Activated CD8-positive, alpha-beta memory T cell treated with anti-CD3 and anti-CD28 coated beads, Interleukin-2, amount 50 U/mL, for 1 hour (primary cell): ENCODE data around the gene KLKB1.
"Not testable (repeated sequence)": the region's sequence is repeated elsewhere in the genome, so short reads cannot be mapped to it uniquely, and the experiment has no call there.

ENCODE experiments used
- DNase-seq: peaks from one replicate; pipeline ENCODE4 v3.0.0-alpha.2; 2020; ENCODE audit errors: extremely low read depth

KLKB1 gene

DNA sequence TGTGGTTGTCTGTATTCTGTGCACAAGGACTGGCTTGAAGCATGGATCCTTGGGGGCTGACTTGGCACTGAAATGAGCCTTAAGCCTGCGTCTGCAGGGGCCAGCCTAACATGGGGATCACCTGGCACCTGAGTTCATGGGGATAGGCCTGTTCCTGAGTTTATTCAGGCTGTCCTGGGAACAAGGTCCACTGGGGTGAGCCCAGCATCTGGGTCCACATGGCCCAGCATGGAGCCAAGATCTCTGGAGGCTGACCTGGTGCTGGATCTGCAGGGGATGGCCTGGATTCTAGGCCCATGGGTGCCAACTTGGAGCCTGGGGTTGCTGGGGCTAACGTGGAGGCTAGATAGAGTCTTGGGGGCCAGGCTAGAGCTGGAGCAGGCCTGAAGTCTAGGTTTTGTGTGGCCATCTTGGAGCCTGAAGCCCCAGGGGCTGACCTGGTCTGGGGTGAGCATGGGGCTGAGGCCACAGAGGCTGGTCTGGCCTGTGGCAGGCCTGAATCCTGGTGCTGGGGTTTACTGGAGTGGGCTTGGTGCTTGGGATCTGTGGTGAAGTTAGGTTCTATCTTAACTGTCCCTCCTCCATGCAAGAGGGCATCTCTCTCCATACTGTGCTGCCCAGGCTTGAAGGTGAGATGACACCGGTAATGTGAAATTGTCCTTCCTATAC, 652 bp upstream of the KLKB1 start:
- no peak for DNase-seq

DNA sequence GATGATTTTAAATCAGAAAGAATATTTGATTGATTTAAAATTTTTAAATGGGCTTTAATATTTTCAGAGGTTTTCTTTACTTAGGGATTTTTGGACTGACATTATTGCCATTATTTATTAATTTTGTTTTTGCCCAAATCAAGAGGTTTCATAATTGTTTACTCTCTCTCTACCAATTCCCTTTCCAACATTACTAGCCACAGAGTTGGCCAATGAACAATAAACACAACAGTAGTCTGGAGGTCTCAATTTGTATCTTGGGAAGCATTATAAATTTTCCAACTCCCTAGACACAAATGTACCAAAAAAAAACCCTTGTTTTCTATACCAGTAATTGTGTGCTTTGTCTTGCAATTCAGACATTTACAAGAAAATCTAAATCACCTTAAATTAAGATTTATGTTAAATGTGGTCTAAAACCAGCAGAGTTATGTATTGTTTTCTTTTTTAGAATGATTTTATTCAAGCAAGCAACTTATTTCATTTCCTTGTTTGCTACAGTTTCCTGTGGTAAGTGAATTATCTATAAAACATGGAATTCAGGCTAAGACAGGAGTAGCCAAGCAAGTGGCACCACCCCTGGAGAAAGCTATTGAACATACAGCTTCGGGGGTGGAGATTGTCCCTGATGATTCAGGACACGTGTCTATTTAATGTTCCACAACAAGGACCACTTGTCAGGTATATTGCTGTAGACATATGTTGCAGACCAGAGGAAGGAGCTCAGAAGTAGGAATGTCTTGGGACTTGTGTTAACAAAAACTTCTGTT, 622 bp downstream of the KLKB1 start:
- DNase-seq = no peak

DNA sequence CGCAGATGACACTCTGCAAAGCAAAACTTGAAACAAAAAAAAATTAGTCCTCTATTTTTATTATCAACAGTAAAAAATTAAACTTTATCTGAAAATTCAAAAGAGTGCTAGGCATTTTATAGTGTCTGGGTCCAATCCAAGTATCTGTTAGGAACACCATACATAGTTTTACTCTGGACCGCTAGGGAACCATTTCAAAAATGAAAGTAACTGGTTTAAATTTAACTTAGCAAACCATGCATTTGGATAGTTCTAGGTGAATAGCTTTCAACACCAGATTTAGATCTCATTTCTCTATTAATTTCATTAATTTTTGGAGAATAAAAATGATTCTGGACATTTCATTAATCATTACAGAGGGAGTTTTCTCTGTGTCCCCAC, 1.2 kb downstream of the KLKB1 start:
- DNase-seq = no peak

DNA sequence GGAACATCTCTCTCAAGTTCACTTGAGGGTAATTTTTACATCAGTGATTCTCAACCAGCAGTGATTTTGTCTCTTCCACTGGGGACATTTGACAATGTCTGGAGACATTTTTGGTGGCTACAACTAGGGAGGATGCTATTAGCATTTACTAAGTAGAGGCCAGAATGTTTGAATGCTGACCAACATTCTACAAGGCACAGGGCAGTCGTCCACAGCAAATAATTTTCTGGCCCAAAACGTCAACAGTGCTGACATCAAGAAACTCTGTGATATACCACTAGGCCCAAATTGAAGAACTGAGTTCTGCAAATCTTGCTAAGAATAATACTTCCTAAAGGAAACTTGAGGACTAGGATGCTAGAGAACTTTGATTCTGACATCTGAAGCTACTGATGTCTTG, 7.1 kb downstream of the KLKB1 start:
- no peak for DNase-seq

DNA sequence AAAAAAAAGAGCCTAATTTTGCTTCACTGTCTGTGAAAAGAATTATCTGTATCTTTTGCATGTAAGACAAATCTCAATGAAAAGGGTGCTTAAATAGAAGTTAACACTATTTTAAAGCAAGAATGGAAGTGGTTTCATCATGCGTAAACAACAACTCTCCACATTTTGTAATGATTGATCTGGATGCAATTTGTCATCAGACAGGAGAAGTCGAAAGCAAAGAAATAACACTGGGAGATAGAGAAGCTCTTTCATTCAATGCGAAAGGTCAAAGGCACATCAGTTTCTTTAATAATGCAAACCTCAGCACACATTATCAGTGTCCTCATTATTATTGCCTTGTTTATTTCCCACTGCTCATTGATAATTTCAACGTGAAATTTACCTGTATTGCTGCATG, 8.8 kb downstream of the KLKB1 start:
- DNase-seq = no peak

DNA sequence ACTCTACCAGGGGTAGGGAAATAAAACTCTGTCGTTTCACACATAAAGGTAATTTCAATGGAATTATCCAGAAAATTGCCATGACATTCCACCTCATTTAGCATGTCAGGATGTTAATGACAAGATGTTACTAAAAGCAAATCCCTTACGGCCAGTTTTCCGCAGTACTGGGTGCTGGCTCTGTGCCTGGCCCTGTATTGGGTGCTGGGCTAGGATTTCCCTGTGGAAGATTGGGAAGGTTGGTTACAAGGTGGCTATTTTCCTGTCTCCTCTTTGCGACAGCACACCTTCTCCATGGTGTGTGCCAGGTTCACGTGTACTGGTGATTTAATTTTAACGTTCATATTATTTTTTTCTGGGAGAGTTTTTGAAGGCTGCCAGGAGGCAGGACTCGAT, 13.1 kb downstream of the KLKB1 start:
- no peak for DNase-seq

DNA sequence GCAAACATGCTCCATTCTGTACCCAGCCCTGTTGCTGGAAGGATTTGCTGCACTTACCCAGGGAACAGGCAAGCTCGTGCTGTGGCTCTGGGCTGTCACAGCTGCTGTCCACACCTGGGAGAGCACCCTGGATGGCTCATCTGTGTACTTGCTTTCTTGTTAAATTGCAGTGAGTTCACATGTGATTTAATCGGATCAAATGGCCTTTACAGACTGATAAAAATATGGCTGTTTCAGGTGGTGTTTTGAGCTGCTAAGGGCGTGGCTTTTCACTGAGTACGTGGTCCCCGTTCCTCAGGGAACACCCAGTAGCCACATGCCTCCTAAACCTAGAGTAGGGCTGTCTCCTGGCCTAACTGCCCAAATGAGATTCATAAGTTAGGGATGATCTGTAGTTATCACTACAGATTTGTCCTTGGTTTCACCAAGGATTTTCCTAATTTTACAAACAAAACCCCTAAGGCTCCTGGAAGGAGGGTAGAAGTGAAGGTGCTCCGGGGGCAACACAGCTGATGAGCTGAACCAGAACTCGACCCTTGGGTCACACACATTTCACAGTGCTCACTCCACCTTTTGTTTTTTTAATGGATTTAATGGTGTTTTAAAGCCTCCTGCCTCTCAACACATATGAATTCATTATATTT, 13.7 kb downstream of the KLKB1 start:
- no peak for DNase-seq

DNA sequence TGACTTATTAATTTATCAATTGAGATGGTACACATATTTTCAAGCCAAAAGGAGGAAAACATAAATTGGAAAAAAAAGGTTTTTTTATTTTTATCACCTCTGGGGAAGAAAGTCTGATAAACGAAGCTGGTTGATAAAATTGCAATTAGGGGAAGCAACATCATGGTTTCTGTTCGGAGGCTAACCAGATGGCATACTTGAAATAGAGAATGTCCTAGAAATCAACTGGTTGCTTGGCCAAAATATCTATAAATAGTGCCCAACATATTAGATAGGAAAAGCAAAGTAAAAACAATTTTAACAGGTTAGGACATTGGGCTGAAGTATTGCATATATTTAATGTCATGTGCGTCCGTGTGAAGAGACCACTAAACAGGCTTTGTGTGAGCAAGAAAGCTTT, 14.3 kb downstream of the KLKB1 start:
- no peak for DNase-seq

DNA sequence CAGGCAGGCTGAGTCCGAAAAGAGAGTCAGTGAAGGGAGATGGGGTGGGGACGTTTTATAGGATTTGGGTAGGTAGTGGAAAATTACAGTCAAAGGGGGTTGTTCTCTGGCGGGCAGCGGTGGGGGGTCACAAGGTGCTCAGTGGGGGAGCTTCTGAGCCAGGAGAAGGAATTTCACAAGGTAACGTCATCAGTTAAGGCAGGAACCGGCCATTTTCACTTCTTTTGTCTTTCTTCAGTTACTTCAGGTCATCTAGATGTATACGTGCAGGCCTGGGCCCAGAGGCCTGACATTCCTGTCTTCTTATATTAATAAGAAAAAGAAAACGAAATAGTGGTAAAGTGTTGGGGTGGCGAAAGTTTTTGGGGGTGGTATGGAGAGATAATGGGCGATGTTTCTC, 14.7 kb downstream of the KLKB1 start:
- DNase-seq = not testable (repeated sequence)

DNA sequence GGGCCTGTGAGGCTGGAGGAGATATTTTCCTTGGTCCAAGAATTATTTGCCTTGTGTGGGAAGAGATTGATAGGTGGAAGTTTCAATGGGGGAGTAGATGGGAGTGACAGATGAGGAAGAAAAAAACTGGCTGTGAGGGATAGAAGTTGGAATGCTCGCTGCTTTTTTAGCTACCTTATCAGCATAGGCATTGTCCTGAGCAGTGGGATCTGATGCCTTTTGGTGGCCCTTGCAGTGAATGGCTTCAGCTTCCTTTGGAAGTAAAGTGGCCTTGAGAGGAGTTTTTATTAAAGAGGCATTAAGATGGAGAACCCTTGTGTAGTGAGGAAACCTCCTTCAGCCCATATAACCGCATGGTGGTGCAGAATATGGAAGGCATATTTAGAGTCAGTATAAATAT, 16.0 kb downstream of the KLKB1 start:
- no peak for DNase-seq

DNA sequence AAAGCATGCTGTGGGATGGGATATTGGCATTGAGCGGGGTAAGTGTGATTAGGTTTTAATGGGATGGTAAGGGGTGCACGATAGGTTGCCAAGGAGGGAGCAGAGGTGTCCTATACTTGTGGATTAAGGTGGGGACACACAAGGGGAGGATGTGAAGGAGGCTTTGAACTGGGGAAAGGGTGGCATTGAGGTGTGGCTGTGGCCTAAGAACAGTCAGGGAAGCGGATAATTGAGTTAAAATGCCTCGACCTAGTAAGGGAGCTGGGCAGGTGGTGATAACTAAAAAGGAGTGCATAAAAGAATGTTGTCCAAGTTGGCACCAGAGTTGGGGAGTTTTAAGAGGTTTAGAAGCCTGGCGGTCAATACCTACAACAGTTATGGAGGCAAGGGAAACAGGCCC, 17.5 kb downstream of the KLKB1 start:
- DNase-seq = no peak

DNA sequence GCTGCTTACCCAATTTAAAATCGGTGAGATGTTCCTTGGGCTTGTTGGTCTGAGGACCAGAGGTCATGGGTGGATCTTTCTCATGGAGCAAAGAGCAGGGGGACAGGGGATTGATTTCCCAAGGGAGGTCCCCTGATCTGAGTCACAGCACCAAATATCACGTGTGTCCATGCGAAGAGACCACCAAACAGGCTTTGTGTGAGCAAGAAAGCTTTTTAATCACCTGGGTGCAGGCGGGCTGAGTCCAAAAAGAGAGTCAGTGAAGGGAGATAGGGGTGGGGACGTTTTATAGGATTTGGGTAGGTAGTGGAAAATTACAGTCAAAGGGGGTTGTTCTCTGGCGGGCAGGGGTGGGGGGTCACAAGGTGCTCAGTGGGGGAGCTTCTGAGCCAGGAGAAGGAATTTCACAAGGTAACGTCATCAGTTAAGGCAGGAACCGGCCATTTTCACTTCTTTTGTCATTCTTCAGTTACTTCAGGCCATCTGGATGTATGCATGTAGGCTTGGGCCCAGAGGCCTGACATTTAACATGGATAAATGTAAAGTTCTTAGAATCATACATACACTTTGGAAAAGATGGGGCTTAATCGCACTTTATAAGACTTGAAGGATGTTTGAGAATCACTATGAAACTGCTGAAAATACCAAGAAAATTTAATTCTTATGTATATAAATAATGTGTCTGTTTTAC, 19.9 kb downstream of the KLKB1 start:
- DNase-seq = not testable (repeated sequence)

DNA sequence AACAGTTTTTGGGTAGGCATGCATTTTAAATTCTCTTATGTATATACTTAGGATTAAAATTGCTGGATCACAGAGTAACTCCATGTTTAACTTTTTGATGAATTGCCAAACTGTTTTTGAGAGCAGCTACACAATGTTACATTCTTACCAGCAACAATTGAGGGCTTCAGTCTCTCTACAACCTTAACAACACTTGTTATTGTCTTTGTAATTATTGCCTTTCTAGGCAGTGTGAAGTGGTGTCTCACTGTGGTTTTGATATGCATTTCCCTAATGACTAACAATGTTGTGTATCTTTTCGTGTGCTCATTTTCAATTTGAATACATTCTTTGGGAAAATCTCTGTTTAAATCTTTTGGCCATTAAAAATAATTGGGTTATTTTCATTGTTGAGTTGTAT, 21.3 kb downstream of the KLKB1 start:
- DNase-seq = no peak

DNA sequence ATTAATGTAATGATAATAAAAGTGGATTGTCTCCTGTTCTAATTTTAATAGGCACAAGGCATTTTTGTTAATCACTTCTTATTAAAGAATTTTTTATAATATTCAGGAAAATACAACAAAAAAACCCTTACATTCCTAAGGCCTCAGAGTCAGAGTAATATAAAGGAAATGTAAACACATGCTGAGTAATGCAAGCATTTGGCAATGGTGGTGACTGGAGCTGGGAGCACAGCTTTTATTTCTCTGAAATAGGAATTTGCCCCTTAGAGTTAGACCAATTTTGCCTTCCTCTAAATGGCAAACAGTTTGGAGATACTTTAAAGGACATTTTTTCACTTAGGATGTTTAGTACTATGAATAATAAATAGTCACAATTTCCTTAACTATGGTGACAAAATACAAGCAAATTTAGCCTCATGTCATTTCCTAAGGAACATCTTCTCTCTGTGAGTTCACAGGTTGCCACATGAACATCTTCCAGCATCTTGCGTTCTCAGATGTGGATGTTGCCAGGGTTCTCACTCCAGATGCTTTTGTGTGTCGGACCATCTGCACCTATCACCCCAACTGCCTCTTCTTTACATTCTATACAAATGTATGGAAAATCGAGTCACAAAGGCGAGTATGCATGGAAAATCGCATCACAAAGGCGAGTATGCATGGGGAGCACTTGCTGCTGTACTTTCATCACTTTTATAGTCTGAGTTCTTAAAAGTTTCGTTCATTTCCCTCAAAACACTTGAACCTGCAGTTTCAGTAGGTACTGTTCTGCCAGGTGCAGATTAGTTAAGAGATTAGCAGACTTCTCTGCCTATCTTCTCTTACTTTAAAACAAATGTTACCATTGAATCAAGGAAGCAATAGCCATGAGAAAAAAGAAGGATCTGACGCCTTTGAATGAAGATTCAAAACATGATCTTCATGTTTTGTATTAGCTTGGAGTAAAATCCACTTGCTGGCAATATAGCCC, 22.8 kb downstream of the KLKB1 start:
- DNase-seq = no peak

DNA sequence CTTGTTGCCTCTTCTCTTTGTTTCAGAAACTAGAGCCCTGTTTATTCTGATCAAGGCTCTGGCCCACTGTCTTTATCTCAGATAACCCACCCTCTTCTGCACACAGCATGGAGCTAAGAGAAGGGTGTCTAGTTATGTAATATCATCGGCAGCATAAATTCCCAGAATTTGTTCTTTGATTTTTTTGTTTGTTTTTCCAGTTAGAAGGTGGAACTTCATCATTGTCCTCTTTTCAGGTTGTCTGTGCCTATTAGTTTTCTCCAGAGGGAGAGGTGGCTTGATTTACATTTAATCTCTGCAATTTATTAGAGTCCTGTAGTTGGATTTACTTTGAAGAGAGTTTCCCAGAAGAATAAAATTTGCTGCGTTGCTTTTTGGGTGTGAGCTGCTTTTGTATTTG, 23.5 kb downstream of the KLKB1 start:
- no peak for DNase-seq

DNA sequence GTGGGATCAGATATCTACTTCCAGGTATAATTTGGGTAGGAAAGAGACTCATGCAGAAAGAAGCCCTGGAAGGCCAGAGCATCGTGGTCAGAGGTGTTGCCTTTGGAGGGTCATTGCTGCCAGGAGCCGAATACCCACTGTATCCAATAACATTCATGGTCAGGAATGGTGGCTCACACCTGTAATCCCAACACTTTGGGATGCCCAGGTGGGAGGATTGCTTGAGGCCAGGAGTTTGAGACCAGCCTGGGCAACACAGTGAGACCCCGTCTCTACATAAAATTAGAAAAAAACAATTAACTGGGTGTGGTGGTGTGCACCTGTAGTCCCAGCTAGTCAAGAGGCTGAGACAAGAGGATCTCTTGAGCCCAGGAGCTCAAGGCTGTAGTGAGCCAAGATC, 27.8 kb downstream of the KLKB1 start:
- DNase-seq = no peak

DNA sequence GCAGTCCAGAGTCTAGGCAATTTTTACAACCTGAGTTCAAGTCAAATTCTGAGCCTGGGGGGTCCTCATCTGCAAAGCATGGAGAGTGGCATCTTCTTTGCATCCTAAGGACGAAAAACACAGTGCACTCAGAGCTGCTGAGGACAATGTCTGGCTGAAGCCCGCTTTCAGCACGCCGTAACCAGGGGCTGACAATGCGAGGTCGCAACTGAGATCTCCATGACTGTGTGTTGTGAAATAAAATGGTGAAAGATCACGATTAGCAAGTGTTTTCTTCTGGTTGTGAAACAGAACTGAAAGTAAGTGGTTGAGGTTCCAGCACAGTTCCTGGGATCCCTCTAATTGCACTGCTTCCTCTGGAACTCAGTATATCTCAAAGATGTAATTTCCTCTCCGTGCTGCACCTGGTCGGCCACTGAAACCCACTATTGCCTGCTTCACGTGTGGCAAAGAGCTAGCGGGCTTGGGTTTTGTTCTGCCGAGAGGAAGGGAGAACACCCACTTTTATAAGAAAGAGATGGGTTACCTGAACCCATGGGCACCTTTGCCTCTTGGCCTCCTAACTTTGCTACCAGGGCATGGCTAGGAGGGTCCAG, 31.0 kb downstream of the KLKB1 start:
- no peak for DNase-seq

DNA sequence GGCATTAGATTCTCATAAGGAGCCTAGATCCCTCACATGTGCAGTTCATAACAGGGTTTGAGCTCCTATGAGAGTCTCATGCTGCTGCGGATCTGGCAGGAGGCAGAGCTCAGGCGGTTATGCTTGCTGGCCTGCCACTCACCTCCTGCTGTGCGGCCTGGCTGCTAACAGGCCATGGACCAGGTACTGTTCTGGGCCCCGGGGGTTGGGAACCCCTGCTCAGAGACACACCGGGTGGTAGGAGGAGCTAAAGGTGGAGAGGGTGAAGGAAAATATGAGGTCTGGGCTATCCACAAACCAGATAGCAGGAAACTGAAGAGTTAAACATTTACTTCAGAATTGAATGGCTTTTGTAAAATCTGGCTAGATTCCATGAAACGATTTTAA, 32.8 kb downstream of the KLKB1 start:
- DNase-seq = no peak

DNA sequence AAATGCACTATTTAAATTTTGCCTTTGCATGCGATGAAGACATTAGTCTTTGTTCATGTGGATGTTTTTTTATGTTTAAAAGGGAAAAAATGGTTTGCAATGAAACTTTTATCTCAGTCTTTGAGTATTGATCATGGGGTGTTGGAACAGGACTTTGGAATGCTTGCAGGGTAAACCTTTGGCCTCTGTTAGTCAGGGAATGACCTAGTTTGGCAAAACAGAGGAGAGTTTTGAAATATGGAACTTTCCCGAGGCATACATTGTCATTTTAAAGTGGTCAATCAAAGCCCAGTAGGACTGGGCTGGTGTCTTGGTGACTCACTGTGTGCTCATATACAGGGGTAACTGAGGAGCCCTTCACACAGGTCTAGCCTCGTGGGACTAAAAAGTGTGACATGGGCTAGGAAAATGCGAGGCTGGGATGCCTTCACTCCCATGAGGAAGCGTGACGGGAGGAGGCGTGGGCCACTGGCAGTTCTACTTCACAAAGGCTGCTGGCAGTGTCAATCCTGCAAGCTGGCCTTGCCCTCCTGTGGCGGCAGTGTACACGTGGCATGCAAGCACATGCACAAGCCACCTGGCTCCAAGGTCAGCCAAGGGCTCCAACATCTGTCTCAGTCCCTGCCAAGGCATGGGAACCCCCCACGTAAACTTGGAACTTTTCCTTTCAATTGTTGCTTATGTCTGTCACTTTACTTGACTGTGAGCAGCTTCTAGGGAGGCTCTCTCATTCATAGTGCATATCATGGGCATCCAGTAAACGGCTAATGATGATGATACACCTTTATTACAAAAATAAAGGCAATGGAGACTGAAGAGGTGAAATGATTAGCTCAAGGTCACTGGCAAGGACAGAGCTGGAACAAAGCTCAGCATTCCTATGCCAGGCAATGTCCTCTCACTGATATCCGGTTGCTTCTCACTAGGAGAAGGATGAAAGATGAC, 33.5 kb downstream of the KLKB1 start:
- DNase-seq = no peak

DNA sequence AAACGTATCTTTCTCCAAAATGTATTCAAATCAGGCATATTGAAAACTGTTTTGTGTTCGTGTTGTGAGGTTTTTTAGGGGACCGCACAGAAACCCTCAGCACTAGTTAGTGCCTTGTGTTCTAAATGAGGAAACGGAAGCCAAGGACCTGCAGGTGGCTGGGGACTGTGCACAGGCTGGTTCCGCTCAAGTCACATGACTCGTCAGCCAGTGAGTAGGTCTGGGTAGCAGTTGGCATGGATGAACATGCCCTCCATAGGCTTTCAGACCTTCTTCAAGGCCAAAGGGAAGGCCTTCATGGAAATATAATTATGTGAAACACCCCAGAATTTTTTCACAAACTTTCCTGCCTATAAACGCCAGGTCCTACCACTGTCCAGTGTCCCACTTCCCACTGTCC, 37.4 kb downstream of the KLKB1 start:
- DNase-seq = no peak
